Measurements from ENCODE around the gene UTP18.

UTP18 gene

DNA sequence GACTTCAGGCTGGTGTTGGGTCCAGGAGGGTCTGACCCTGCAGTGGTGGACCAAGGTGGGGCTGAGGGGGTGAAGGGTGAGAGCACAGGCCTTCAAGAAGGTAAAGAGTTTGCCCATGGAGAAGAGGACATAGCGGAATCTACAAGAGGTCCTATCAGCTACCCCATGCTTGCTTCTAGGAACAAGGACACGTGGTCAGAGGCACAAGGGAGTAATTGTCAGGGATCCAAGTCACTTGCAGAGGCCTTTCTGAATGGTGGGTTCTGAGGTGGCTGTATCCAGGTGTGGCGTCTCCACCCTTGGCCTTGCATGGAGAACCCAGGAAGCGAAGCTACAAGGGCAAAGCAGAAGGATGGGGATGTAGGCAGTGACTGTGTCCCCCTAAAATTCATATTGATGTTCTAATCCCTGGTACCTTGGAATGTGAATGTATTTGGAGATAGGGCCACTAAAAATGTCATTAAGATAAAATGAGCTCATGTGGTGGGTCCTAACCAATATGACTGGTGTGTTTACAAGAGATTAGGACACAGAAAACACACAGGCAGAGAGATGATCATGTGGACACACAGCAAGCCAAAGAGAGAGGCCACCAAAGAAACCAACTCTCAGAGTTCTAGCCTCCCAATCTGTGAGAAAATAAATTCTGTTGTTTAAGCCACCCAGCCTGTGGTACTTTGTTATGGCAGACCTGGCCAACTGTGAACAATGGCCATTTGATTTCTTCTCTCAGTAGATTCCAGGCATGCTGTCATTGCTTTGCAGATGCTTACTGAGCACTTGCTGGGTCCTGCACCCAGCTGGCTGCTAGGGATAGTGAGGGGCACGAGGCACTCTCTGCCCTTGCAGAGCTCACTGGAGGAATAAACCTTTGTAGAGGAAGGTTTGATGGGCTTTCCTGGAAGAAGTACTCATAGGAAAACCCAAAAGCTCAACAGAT, 75.8 kb downstream of the UTP18 start:
- no peak for DNase-seq

GRCh38 chr17:51341457-51341856, 81.1 kb downstream of the UTP18 start:
- no peak for DNase-seq

GRCh38 chr17:51342257-51342656, 81.9 kb downstream of the UTP18 start:
- no peak for DNase-seq

- no peak for DNase-seq
Measured at GRCh38 chr17:51344532-51344931, 84.2 kb downstream of the UTP18 start.

DNA sequence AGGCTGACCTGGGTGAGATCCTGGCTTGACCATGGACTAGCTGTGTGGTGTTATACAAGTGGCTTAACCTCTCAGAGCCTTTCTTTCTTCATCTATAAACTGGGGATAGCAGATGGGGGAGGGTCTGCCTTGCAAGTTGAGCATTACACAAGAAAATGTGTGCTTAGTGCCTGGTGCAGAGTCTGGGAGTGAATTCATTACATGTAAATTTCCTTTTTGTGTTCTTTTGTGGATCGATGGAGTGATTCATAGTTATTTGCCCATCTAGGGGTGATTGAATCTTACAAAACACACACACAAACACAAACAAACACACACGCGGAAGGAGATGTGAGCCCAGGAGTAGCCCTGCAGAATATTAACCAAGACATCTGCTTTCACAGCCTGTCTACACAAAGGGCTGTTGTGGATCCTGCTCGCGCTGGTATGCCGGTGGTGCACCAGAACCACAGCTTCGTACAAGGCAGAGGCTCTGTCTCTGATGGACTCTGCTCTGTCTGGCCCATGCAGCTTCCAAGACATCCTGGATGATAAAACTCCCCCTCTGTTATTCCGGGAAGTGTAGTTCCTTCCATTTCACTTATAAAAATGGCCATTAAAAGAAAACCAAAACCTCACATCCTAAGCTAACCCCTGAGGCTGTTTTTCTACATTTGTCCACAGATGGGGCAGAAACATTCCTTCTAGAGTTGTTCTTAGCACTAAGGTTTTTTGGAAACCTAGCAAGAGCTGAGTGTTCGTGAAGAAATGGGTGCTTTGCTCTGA, 86.1 kb downstream of the UTP18 start:
- DNase-seq: no peak

All from stimulated activated CD4-positive, alpha-beta T cell treated with anti-CD3 and anti-CD28 coated beads, Interleukin-4, amount 100 ng/mL, for 1 hour (primary cell).